OCI-LY7 (cell line): ENCODE measurements around the gene RBKS. TPM values are rescaled to one million over a fixed set of nuclear protein-coding genes. Genes with fewer than 3 reads are reported as not detected.

ENCODE experiments used
- BruUV-seq: library from RNA; stranded (reverse); fragments of 400-500 nt; replicated peaks from 2 replicates; lab custom pipeline; 2021; lab: Mats Ljungman, UMichigan
- CTCF ChIA-PET: fragments of 300-600 bp; sonication (Branson Sonifier 250); formaldehyde crosslinking; loops from one replicate; lab custom pipeline; 2022; ENCODE audit warnings: antibody characterized with exemption; ENCODE audit not compliant: unreplicated experiment; lab: Charles Lee
- POLR2A ChIA-PET: fragments of 300-600 bp; sonication (Branson Sonifier 250); formaldehyde crosslinking; loops from one replicate; lab custom pipeline; 2022; ENCODE audit warnings: antibody characterized with exemption; lab: Charles Lee
- DNase-seq: peaks from one replicate; pipeline ENCODE4 v3.0.0-alpha.2; 2015; ENCODE audit warnings: low spot score
- H2AFZ ChIP-seq: fragments of 200-600 bp; sonication (generic), shearing (Covaris generic); 2 replicates; pipeline ENCODE4 v1.6.1; 2014; ENCODE audit warnings: mild to moderate bottlenecking, antibody characterized with exemption, low read length, moderate library complexity
- H3K27ac ChIP-seq: fragments of 200-600 bp; sonication (generic); 2 replicates; pipeline ENCODE4 v1.5.1; 2014; ENCODE audit warnings: mixed run types, low read depth, mild to moderate bottlenecking, moderate library complexity, low read length, inconsistent platforms; ENCODE audit not compliant: poor library complexity, severe bottlenecking
- H3K36me3 ChIP-seq: fragments of 200-600 bp; sonication (generic); 2 replicates; pipeline ENCODE4 v1.6.1; 2014; ENCODE audit warnings: mild to moderate bottlenecking, antibody characterized with exemption, low read length, moderate library complexity, mixed read lengths; ENCODE audit not compliant: insufficient read depth
- H3K4me1 ChIP-seq: fragments of 200-600 bp; sonication (generic); 2 replicates; pipeline ENCODE4 v1.5.1; 2014; ENCODE audit warnings: mild to moderate bottlenecking, low read length; ENCODE audit not compliant: insufficient read depth, poor library complexity, severe bottlenecking
- H3K4me2 ChIP-seq: fragments of 200-600 bp; sonication (generic); 2 replicates; pipeline ENCODE4 v1.6.1; 2014; ENCODE audit warnings: mild to moderate bottlenecking, low read length
- H3K4me3 ChIP-seq: fragments of 200-600 bp; sonication (generic); 2 replicates; pipeline ENCODE4 v1.5.1; 2014; ENCODE audit warnings: mild to moderate bottlenecking, low read depth, low read length; ENCODE audit not compliant: poor library complexity, severe bottlenecking
- H3K79me2 ChIP-seq: fragments of 200-600 bp; sonication (generic); 2 replicates; pipeline ENCODE4 v1.6.1; 2016; ENCODE audit warnings: low read depth, mild to moderate bottlenecking, low read length, moderate library complexity, mixed read lengths; ENCODE audit not compliant: insufficient read depth
- H3K9me2 ChIP-seq: fragments of 200-600 bp; sonication (generic); 2 replicates; pipeline ENCODE4 v1.6.1; 2016; ENCODE audit warnings: mild to moderate bottlenecking, low read length, mixed read lengths; ENCODE audit not compliant: insufficient read depth
- H3K9me3 ChIP-seq: fragments of 200-600 bp; sonication (generic); 2 replicates; pipeline ENCODE4 v1.6.1; 2014; ENCODE audit warnings: mild to moderate bottlenecking, mixed run types, low read length, mixed read lengths
- H4K20me1 ChIP-seq: fragments of 200-600 bp; sonication (generic); 2 replicates; pipeline ENCODE4 v1.6.1; 2014; ENCODE audit warnings: mild to moderate bottlenecking, antibody characterized with exemption, low read length, moderate library complexity, mixed read lengths; ENCODE audit not compliant: insufficient read depth
- EZH2phosphoT487 ChIP-seq: fragments of 200-600 bp; sonication (generic); IDR thresholded peaks from 2 replicates; pipeline ENCODE4 v1.6.1; 2018; ENCODE audit warnings: low read depth, borderline replicate concordance, mild to moderate bottlenecking, mixed run types, antibody characterized with exemption, low read length, moderate library complexity, mixed read lengths
- intact Hi-C: fragments of 100-400 bp; cut with micrococcal nuclease; formaldehyde crosslinking; loops from one replicate; pipeline ENCODE4 v1.10.0; 2022; ENCODE audit not compliant: unreplicated experiment
- total RNA-seq, 2 experiments: library from RNA; depleted of rRNA in 1 of 2; stranded (reverse); fragments of >200 nt in 1 of 2; shearing (Covaris generic) in 1 of 2; gene quantifications; 2 replicates each; pipeline ENCODE4 v1.2.3, GENCODE V29; 2014 to 2022
- TF ChIP-seq, protein P1 (sequence below): fragments of 200-600 bp; sonication (generic); conservative IDR thresholded peaks from 2 replicates; pipeline ENCODE4 v1.5.1; 2014; ENCODE audit warnings: mild to moderate bottlenecking, antibody characterized with exemption, low read length, moderate library complexity, mixed read lengths

Gene RBKS
- total RNA-seq, 2 experiments from 2014 or later = 1.1 TPM

DNA sequence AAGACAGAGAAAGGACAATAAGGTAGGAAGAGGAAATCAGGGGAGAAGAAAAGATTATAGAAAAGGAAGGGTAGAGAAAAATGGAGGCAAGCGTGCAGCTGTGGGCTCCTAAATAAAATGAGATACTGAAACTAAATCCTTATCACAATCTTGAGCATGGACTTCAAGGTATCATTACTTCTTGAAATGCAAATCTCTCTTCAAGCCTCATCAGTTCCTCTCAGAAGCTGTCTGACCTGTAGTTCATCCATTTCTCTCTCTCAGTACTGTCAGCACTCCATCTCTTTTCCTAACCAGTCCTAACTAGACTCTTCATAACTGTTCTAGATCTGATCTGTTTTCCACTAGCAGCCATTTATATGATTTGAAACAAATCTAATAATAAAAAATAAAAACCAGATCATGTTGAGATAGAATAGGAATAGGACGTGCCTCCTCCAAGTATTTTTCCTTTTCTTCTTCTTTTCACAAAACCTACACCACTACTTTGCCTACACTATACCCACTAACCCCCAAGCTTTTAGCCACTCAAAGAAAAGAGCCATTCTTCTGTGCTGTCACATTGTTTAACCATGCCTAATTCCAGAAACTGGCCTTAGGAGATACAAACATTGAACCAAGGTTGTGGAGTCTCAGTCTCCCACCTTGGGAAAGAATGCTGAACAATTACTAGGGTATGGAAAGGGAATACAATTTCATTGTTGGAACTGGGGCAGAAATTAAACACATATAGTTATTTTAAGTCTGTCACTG is 21.4 kb upstream of the RBKS start:
- no peak overlapping the region for H3K27ac ChIP-seq
- ChIA-PET POLR2A (no interaction called here), CTCF (no interaction called here)
- no peaks in the 10 kb centered on the region for H3K79me2 ChIP-seq
- no TSS peak for BruUV-seq
- no peaks in the 10 kb centered on the region for H3K9me2 ChIP-seq
- intact Hi-C loops = no loop called here
- H3K4me1 ChIP-seq = no peaks in the 10 kb centered on the region
- H3K36me3 ChIP-seq = no peaks in the 10 kb centered on the region
- no peak overlapping the region for H3K4me2 ChIP-seq
- H4K20me1 ChIP-seq = no peaks in the 10 kb centered on the region
- H3K4me3 ChIP-seq = no peak overlapping the region
- DNase-seq = no peak
- no peaks in the 10 kb centered on the region for H3K9me3 ChIP-seq
- TF ChIP-seq, protein P1, sequence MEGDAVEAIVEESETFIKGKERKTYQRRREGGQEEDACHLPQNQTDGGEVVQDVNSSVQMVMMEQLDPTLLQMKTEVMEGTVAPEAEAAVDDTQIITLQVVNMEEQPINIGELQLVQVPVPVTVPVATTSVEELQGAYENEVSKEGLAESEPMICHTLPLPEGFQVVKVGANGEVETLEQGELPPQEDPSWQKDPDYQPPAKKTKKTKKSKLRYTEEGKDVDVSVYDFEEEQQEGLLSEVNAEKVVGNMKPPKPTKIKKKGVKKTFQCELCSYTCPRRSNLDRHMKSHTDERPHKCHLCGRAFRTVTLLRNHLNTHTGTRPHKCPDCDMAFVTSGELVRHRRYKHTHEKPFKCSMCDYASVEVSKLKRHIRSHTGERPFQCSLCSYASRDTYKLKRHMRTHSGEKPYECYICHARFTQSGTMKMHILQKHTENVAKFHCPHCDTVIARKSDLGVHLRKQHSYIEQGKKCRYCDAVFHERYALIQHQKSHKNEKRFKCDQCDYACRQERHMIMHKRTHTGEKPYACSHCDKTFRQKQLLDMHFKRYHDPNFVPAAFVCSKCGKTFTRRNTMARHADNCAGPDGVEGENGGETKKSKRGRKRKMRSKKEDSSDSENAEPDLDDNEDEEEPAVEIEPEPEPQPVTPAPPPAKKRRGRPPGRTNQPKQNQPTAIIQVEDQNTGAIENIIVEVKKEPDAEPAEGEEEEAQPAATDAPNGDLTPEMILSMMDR = no peak
- TF ChIP-seq EZH2phosphoT487 = no peak
- no peak overlapping the region for H2AFZ ChIP-seq

DNA sequence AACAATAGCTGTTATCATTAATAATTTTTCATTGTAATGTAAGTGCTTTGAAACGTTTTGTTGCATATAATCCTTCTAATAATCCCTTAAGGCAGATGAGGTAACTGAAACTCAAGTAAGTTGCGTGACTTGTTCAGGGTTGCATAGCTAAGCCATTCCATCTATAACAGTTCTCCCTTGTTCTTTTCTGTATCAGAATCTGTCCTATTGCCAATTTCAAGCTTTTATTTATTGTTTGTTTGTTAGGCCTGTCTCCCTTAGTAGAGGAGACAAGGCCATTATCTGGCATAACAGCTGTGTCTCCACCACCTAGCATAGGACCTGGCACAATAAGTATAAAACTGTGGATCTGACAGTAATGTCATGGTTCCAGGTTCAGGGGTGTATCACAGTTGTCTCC is 19.7 kb upstream of the RBKS start:
- Histone ChIP-seq H3K9me2 (no peaks in the 10 kb centered on the region), H3K9me3 (no peaks in the 10 kb centered on the region), H3K4me2 (no peak overlapping the region), H3K36me3 (no peaks in the 10 kb centered on the region), H3K4me1 (no peaks in the 10 kb centered on the region), H3K4me3 (no peak overlapping the region), H2AFZ (no peak overlapping the region), H4K20me1 (no peaks in the 10 kb centered on the region), H3K79me2 (no peaks in the 10 kb centered on the region), H3K27ac (no peak overlapping the region)
- intact Hi-C loops = no loop called here
- POLR2A ChIA-PET = interaction anchor here (0.5 kb wide), 1 partner anchor 17 kb away, joined by 4 read pairs; no protein-coding TSS in a partner anchor
- DNase-seq = no peak
- no TSS peak for BruUV-seq
- TF ChIP-seq EZH2phosphoT487 = no peak
- TF ChIP-seq, protein P1 = no peak
- CTCF ChIA-PET = no interaction called here

DNA sequence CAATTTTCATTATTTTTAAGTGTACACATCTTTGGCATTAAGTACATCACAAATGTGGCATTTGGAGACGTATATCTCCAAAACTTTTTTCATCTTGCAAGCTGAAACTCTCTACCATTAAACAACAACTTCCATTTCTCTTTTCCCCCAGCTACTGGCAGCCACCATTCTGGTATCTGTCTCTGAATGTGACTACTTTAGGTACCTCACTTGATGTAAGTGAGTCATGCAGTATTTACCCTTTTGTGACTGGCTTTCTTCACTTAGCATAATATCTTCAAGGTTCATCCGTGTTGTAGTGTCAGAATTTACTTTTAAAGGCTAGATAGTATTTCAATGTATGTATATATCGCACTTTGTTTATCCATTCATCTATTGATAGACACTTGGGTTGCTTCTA is 17.4 kb upstream of the RBKS start:
- Histone ChIP-seq H2AFZ (no peak overlapping the region), H3K27ac (no peak overlapping the region), H3K4me3 (no peak overlapping the region), H3K9me3 (no peaks in the 10 kb centered on the region), H3K79me2 (no peaks in the 10 kb centered on the region), H3K9me2 (no peaks in the 10 kb centered on the region), H4K20me1 (no peaks in the 10 kb centered on the region), H3K36me3 (no peaks in the 10 kb centered on the region), H3K4me2 (no peak overlapping the region), H3K4me1 (no peaks in the 10 kb centered on the region)
- POLR2A ChIA-PET = interaction anchor here (0.5 kb wide), 1 partner anchor 1769 kb away, joined by 3 read pairs; no protein-coding TSS in a partner anchor
- TF ChIP-seq, protein P1 = no peak
- no peak for TF ChIP-seq EZH2phosphoT487
- intact Hi-C loops = no loop called here
- no peak for DNase-seq
- BruUV-seq = no TSS peak
- CTCF ChIA-PET = no interaction called here
